Esophagus (tissue), 2 donors: ENCODE data around the gene PLAAT5. TPM values are rescaled to one million over a fixed set of nuclear protein-coding genes. Genes with fewer than 3 reads are reported as not detected.

Source experiments
- H3K27ac ChIP-seq, 2 donors: one replicate each; pipeline ENCODE4 v1.5.1; 2013; ENCODE audit warnings: low read depth in 2 of 2, mild to moderate bottlenecking in 2 of 2, inconsistent platforms in 1 of 2, low read length in 1 of 2, moderate library complexity in 1 of 2
- H3K27me3 ChIP-seq, 2 donors: one replicate each; pipeline ENCODE4 v1.6.1; 2013; ENCODE audit warnings: low read length in 2 of 2, control low read depth in 1 of 2, mild to moderate bottlenecking in 1 of 2; ENCODE audit not compliant: insufficient read depth in 2 of 2, control insufficient read depth in 1 of 2
- H3K36me3 ChIP-seq, 2 donors: one replicate each; pipeline ENCODE4 v1.6.1; 2013; ENCODE audit warnings: low read length in 1 of 2; ENCODE audit not compliant: control insufficient read depth in 2 of 2, insufficient read depth in 2 of 2
- H3K4me1 ChIP-seq, 2 donors: one replicate each; pipeline ENCODE4 v1.6.1; 2013; ENCODE audit warnings: low read length in 1 of 2; ENCODE audit not compliant: control insufficient read depth in 2 of 2, insufficient read depth in 2 of 2
- H3K4me3 ChIP-seq, 2 donors: one replicate each; pipeline ENCODE4 v1.5.1; 2013; ENCODE audit warnings: low read length in 2 of 2, mild to moderate bottlenecking in 2 of 2, low read depth in 1 of 2, moderate library complexity in 1 of 2
- H3K9me3 ChIP-seq, 2 donors: one replicate each; pipeline ENCODE4 v1.6.1; 2013; ENCODE audit warnings: mild to moderate bottlenecking in 2 of 2, low read depth in 1 of 2, low read length in 1 of 2, moderate library complexity in 1 of 2; ENCODE audit not compliant: control insufficient read depth in 2 of 2, insufficient read depth in 1 of 2
- WGBS, 2 donors: extraction: QIAGEN DNeasy Blood & Tissue Kit; methylation state at CpG; one replicate each; pipeline ENCODE4 v1.1.7; 2013; 5-methylcytosine and 5-hydroxymethylcytosine counted together
- polyA plus RNA-seq, 2 donors: library from polyadenylated mRNA; stranded (reverse); fragments of 200-250 nt; gene quantifications; one replicate each; pipeline ENCODE4 v1.2.3, GENCODE V29; 2013
- donor health status: healthy with polysubstance abuse.
- donor health status: Bipolar disorder and iron deficiency.

PLAAT5 gene
- polyA plus RNA-seq, 2 donors: 0.12 to 0.36 TPM

- H3K9me3 ChIP-seq: no peaks in the 10 kb centered on the region
- no peaks in the 10 kb centered on the region for H3K36me3 ChIP-seq
- 71 to 76% methylated on average over 15 of the region's 15 CpGs for WGBS, 2 donors
- no peaks in the 10 kb centered on the region for H3K4me1 ChIP-seq
- no peak within 1 kb of the TSS for H3K27ac ChIP-seq
- H3K4me3 ChIP-seq: no peak within 1 kb of the TSS
- no peaks in the 10 kb centered on the region for H3K27me3 ChIP-seq
Measured at GRCh38 chr11:63505857-63506528, 15.0 kb upstream of the PLAAT5 start, which contains the start of gene LGALS12. Gene LGALS12 (plus strand): TSS chr11:63506084. CDS start chr11:63506459, 375 bp downstream.

GRCh38 chr11:63504933-63505586 lies 14.1 kb upstream of the PLAAT5 start:
- no peak overlapping the region for H3K27ac ChIP-seq
- no peak overlapping the region for H3K4me3 ChIP-seq
- WGBS, 2 donors: 70% methylated on average over 4 of the region's 4 CpGs
- H3K27me3 ChIP-seq: no peaks in the 10 kb centered on the region
- H3K36me3 ChIP-seq: no peaks in the 10 kb centered on the region
- H3K9me3 ChIP-seq: peaks cover 0 to 3% of the 10 kb centered on the region in 2 donors
- H3K4me1 ChIP-seq: no peaks in the 10 kb centered on the region

- Histone ChIP-seq H3K4me1 (no peaks in the 10 kb centered on the region), H3K4me3 (no peak overlapping the region), H3K36me3 (no peaks in the 10 kb centered on the region), H3K9me3 (peaks cover 0 to 3% of the 10 kb centered on the region in 2 donors), H3K27ac (no peak overlapping the region), H3K27me3 (no peaks in the 10 kb centered on the region)
- 77 to 81% methylated on average over 1 of the region's 1 CpG for WGBS, 2 donors
Measured at GRCh38 chr11:63504054-63504453, 13.1 kb upstream of the PLAAT5 start.

- H3K27ac ChIP-seq: no peak overlapping the region
- H3K36me3 ChIP-seq: no peaks in the 10 kb centered on the region
- H3K4me3 ChIP-seq: no peak overlapping the region
- H3K9me3 ChIP-seq: peaks cover 0 to 3% of the 10 kb centered on the region in 2 donors
- 79 to 82% methylated on average over 6 of the region's 6 CpGs for WGBS, 2 donors
- no peaks in the 10 kb centered on the region for H3K27me3 ChIP-seq
- no peaks in the 10 kb centered on the region for H3K4me1 ChIP-seq
Measured at GRCh38 chr11:63503492-63503891, 12.5 kb upstream of the PLAAT5 start.

GRCh38 chr11:63502252-63502820 lies 11.4 kb upstream of the PLAAT5 start:
- no peaks in the 10 kb centered on the region for H3K27me3 ChIP-seq
- H3K36me3 ChIP-seq: no peaks in the 10 kb centered on the region
- H3K27ac ChIP-seq: no peak overlapping the region
- H3K4me1 ChIP-seq: no peaks in the 10 kb centered on the region
- no peak overlapping the region for H3K4me3 ChIP-seq
- 67 to 71% methylated on average over 2 of the region's 2 CpGs for WGBS, 2 donors
- peaks cover 0 to 3% of the 10 kb centered on the region in 2 donors for H3K9me3 ChIP-seq

- Histone ChIP-seq H3K27me3 (no peaks in the 10 kb centered on the region), H3K4me1 (no peaks in the 10 kb centered on the region), H3K27ac (no peak overlapping the region), H3K4me3 (no peak overlapping the region), H3K36me3 (no peaks in the 10 kb centered on the region), H3K9me3 (peaks cover 0 to 3% of the 10 kb centered on the region in 2 donors)
- 39 to 48% methylated on average over 1 of the region's 1 CpG for WGBS, 2 donors
Measured at GRCh38 chr11:63501236-63501635, 10.3 kb upstream of the PLAAT5 start.

- H3K4me3 ChIP-seq: no peak overlapping the region
- H3K9me3 ChIP-seq: peaks cover 0 to 3% of the 10 kb centered on the region in 2 donors
- no peaks in the 10 kb centered on the region for H3K27me3 ChIP-seq
- H3K4me1 ChIP-seq: no peaks in the 10 kb centered on the region
- 82 to 96% methylated on average over 4 of the region's 4 CpGs for WGBS, 2 donors
- no peaks in the 10 kb centered on the region for H3K36me3 ChIP-seq
- H3K27ac ChIP-seq: no peak overlapping the region
Measured at GRCh38 chr11:63499874-63500273, 8.9 kb upstream of the PLAAT5 start.

- no peak overlapping the region for H3K4me3 ChIP-seq
- H3K27me3 ChIP-seq: no peaks in the 10 kb centered on the region
- H3K4me1 ChIP-seq: no peaks in the 10 kb centered on the region
- 40 to 59% methylated on average over 6 of the region's 6 CpGs for WGBS, 2 donors
- H3K36me3 ChIP-seq: no peaks in the 10 kb centered on the region
- H3K27ac ChIP-seq: no peak overlapping the region
- no peaks in the 10 kb centered on the region for H3K9me3 ChIP-seq
Measured at GRCh38 chr11:63494975-63495374, 4.0 kb upstream of the PLAAT5 start.

GRCh38 chr11:63493127-63493526 lies 2.2 kb upstream of the PLAAT5 start:
- Histone ChIP-seq H3K27me3 (no peaks in the 10 kb centered on the region), H3K4me3 (no peak overlapping the region), H3K4me1 (no peaks in the 10 kb centered on the region), H3K27ac (no peak overlapping the region), H3K9me3 (no peaks in the 10 kb centered on the region), H3K36me3 (no peaks in the 10 kb centered on the region)
- WGBS, 2 donors: 94 to 98% methylated on average over 1 of the region's 1 CpG
